Measurements from ENCODE around the gene PLG. TPM values are rescaled to one million over a fixed set of nuclear protein-coding genes. Genes with fewer than 3 reads are reported as not detected.
"Not testable (repeated sequence)": the region's sequence is repeated elsewhere in the genome, so short reads cannot be mapped to it uniquely, and the experiment has no call there.

The PLG gene
- total RNA-seq, 1 experiment from 2014 or later, result not detected

- no peak overlapping the region for H3K4me3 ChIP-seq (ENCODE audit: insufficient read depth, low read depth, low read length)
- DNase-seq, result no peak
- H3K36me3 ChIP-seq (replicated peaks; ENCODE audit: control insufficient read depth, insufficient read depth, low read length), result no peaks in the 10 kb centered on the region
- no peaks in the 10 kb centered on the region for H3K27me3 ChIP-seq (ENCODE audit: control insufficient read depth, insufficient read depth, low read length)
These were observed 73.9 kb downstream of the PLG start for GRCh38 chr6:160775792-160776580.

DNA sequence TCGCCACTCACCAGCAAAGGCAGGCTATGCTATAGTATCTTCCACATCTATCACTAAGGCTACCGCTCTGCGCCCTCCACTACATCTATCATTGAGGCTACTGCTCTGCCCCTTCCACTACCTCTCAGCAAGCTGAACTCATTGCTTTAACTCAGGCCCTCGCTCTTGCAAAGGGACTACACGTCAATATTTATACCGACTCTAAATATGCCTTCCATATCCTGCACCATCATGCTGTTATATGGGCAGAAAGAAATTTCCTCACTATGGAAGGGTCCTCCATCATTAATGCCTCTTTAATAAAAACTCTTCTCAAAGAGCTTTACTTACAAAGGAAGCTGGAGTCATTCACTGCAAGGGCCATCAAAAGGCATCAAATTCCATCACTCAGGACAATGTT is 77.1 kb downstream of the PLG start:
- not testable (repeated sequence) for H3K36me3 ChIP-seq (replicated peaks; ENCODE audit: control insufficient read depth, insufficient read depth, low read length); H3K4me3 ChIP-seq (ENCODE audit: insufficient read depth, low read depth, low read length); DNase-seq; H3K27me3 ChIP-seq (ENCODE audit: control insufficient read depth, insufficient read depth, low read length)

DNA sequence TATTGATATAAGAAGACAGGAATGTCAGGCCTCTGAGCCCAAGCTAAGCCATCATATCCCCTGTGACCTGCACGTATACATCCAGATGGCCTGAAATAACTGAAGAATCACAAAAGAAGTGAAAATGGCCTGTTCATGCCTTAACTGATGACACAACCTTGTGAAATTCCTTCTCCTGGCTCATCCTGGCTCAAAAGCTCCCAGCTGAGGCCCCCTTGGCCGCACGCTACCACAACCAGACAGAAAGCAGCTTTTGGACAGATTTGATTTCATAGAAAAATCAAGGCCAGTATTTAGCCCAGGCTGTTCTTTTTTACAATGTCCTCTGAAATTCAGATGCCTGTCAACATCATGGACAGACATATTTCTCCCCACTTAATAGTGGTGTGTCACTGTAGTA is 78.6 kb downstream of the PLG start:
- not testable (repeated sequence) for H3K4me3 ChIP-seq (ENCODE audit: insufficient read depth, low read depth, low read length); H3K27me3 ChIP-seq (ENCODE audit: control insufficient read depth, insufficient read depth, low read length); H3K36me3 ChIP-seq (replicated peaks; ENCODE audit: control insufficient read depth, insufficient read depth, low read length); DNase-seq

DNA sequence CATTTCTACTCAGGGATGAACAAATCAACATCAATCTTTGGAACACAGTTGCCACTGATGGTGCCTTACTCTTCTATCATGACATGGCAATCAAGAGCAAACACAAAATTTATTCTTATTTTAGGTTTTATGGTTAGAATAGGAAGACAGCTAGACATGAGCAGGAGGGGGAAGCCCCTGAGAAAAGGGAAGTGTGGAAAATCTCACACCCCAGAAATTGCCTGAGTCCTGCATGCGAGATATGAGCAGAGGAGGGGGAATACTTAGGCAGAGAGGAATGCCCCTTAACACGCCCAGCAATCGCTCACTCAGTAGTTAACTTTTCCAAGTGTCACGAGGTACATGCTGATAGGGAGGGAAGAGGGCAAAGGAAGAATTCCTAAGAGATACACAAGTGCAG is 79.3 kb downstream of the PLG start:
- no peak for DNase-seq
- no peaks in the 10 kb centered on the region for H3K27me3 ChIP-seq (ENCODE audit: control insufficient read depth, insufficient read depth, low read length)
- H3K36me3 ChIP-seq (replicated peaks; ENCODE audit: control insufficient read depth, insufficient read depth, low read length), result no peaks in the 10 kb centered on the region
- no peak overlapping the region for H3K4me3 ChIP-seq (ENCODE audit: insufficient read depth, low read depth, low read length)

- H3K27me3 ChIP-seq (ENCODE audit: control insufficient read depth, insufficient read depth, low read length), result no peaks in the 10 kb centered on the region
- no peak overlapping the region for H3K4me3 ChIP-seq (ENCODE audit: insufficient read depth, low read depth, low read length)
- no peaks in the 10 kb centered on the region for H3K36me3 ChIP-seq (replicated peaks; ENCODE audit: control insufficient read depth, insufficient read depth, low read length)
- DNase-seq, result no peak
These were observed 80.2 kb downstream of the PLG start for GRCh38 chr6:160782228-160782627.

DNA sequence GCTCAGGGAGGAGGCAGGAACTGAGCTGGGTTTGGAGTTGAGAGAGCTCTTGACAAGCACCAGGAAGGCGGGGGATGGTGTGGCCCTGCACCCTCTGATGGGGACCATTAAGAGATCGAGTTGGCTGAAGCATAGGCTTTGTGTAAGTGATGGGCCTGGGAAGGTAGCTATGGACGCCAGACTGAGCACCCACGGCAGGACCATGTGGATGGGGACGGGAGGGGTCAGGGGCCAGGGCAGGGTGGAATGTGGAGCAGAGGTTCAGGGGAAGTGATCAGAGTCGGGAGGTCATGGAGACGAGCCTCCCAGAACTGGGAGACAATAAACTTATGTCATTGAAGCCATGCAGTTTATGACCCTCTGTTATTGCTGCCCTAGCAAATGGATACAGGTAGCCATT is 81.7 kb downstream of the PLG start:
- DNase-seq, result no peak
- Histone ChIP-seq H3K27me3 (ENCODE audit: control insufficient read depth, insufficient read depth, low read length) (no peaks in the 10 kb centered on the region), H3K4me3 (ENCODE audit: insufficient read depth, low read depth, low read length) (no peak overlapping the region), H3K36me3 (replicated peaks; ENCODE audit: control insufficient read depth, insufficient read depth, low read length) (no peaks in the 10 kb centered on the region)

- not testable (repeated sequence) for DNase-seq; H3K36me3 ChIP-seq (replicated peaks; ENCODE audit: control insufficient read depth, insufficient read depth, low read length); H3K4me3 ChIP-seq (ENCODE audit: insufficient read depth, low read depth, low read length); H3K27me3 ChIP-seq (ENCODE audit: control insufficient read depth, insufficient read depth, low read length)
These were observed 86.1 kb downstream of the PLG start for GRCh38 chr6:160788126-160788525.

DNA sequence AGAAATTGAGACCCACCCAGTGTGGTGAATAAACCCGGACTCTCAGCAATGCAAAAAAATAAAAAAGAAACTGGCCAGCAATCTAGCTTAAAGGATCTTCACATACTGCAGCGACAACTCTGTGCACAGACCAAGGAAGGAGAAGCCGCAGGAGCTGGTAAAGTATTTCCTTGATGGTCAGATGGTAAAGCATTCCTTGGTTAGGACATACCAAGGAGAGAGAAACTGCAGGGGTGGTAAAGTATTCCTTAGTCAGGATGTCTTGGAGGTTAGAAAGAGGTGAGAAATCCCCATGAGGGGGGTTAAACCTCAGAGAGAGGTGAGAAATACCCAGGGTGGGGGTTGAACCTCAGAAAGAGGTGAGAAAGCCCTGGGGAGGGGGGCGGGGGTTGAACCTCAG is 86.8 kb downstream of the PLG start:
- no peaks in the 10 kb centered on the region for H3K27me3 ChIP-seq (ENCODE audit: control insufficient read depth, insufficient read depth, low read length)
- H3K4me3 ChIP-seq (ENCODE audit: insufficient read depth, low read depth, low read length), result no peak overlapping the region
- DNase-seq, result no peak
- H3K36me3 ChIP-seq (replicated peaks; ENCODE audit: control insufficient read depth, insufficient read depth, low read length), result no peaks in the 10 kb centered on the region

DNA sequence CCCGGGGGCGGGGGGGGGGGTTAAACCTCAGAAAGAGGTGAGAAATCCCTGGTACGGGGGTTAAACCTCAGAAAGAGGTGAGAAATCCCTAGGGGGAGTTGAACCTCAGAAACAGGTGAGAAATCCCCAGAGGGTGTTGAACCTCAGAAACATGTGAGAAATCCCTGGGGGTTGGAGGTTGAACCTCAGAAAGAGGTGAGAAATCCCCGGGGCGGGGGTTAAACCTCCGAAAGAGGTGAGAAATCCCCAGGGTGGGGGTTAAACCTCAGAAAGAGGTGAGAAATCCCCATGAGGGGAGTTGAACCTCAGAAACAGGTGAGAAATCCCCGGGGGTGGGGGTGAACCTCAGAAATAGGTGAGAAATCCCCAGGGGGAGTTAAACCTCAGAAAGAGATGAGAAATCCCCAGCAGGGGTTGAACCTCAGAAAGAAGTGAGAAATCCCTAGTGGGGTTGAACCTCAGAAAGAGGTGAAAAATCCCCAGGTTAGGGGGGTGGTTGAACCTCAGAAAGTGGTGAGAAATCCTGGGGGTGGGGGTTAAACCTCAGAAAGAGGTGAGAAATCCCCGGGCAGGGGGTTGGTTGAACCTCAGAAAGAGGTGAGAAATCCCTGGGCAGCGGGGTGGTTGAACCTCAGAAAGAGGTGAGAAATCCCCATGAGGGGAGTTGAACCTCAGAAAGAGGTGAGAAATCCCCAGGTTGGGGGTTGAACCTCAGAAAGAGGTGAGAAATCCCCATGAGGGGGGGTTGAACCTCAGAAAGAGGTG is 87.4 kb downstream of the PLG start:
- Histone ChIP-seq H3K27me3 (ENCODE audit: control insufficient read depth, insufficient read depth, low read length) (no peaks in the 10 kb centered on the region), H3K4me3 (ENCODE audit: insufficient read depth, low read depth, low read length) (no peak overlapping the region), H3K36me3 (replicated peaks; ENCODE audit: control insufficient read depth, insufficient read depth, low read length) (no peaks in the 10 kb centered on the region)
- no peak for DNase-seq

GRCh38 chr6:160790028-160790792 is 88.2 kb downstream of the PLG start:
- Histone ChIP-seq H3K4me3 (ENCODE audit: insufficient read depth, low read depth, low read length) (peak overlapping the region; percentile 24; the same call in 1 of the 2 replicates), H3K27me3 (ENCODE audit: control insufficient read depth, insufficient read depth, low read length) (no peaks in the 10 kb centered on the region), H3K36me3 (replicated peaks; ENCODE audit: control insufficient read depth, insufficient read depth, low read length) (no peaks in the 10 kb centered on the region)
- DNase-seq, result no peak

GRCh38 chr6:160791459-160791858 is 89.4 kb downstream of the PLG start:
- Histone ChIP-seq H3K27me3 (ENCODE audit: control insufficient read depth, insufficient read depth, low read length) (no peaks in the 10 kb centered on the region), H3K4me3 (ENCODE audit: insufficient read depth, low read depth, low read length) (no peak overlapping the region), H3K36me3 (replicated peaks; ENCODE audit: control insufficient read depth, insufficient read depth, low read length) (no peaks in the 10 kb centered on the region)
- DNase-seq, result no peak

DNA sequence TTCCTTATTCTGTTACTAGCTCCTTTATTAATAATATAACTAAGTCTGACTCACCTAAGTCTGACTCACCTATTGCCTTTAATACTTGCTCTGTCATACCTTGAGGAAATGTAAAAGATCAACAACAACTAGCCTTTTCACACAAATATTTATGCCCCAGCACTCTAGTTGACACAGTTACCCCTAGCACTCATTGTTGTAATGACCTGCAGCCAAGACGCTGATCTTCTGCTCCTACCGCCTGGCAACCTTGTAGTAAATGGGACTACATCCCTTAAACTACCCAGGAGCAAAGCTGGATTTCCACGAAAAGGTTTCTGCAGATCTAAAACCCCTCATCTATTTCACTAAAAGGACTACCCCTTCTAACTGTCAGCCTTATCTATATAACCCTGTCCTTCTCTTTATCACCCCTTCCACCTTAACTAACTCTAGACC is 90.0 kb downstream of the PLG start:
- H3K4me3 ChIP-seq (ENCODE audit: insufficient read depth, low read depth, low read length), result no peak overlapping the region
- no peak for DNase-seq
- no peaks in the 10 kb centered on the region for H3K27me3 ChIP-seq (ENCODE audit: control insufficient read depth, insufficient read depth, low read length)
- H3K36me3 ChIP-seq (replicated peaks; ENCODE audit: control insufficient read depth, insufficient read depth, low read length), result no peaks in the 10 kb centered on the region

DNA sequence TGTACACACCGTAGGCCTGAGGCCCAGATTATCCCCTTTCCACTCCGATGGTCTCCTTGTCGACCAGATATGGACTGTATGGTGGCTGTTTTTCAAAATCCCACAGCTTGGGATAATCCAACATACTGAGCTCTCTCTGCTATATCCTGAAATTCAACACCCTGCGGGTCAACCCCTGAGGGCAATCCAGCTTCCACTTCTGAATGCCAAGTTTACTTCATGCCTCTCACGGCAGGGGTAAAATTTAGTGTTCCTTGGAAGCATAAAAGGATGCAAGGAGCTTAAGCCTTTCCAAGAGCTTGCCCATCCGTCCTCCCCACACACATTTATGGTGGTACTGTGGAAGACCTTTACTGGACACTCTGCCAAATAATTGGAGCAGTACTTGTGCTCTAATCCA is 90.7 kb downstream of the PLG start:
- Histone ChIP-seq H3K36me3 (replicated peaks; ENCODE audit: control insufficient read depth, insufficient read depth, low read length) (no peaks in the 10 kb centered on the region), H3K4me3 (ENCODE audit: insufficient read depth, low read depth, low read length) (no peak overlapping the region), H3K27me3 (ENCODE audit: control insufficient read depth, insufficient read depth, low read length) (no peaks in the 10 kb centered on the region)
- no peak for DNase-seq

DNA sequence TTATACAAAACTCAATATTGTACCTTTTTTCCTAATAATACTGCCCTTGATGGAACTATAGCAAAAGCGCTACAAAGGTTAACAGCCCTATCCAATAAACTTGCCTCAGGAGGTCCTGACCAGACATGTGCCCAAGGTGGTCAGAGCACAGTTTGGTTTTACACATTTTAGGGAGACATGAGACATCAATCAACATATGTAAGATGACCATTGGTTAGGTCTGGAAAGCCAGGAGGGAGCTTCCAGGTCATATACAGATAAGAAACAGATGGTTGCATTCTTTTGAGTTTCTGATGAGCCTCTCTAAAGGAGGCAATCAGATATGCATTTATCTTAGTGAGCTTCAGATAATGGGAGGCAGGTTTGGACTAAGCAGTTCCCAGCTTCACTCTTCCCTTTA is 91.6 kb downstream of the PLG start:
- H3K27me3 ChIP-seq (ENCODE audit: control insufficient read depth, insufficient read depth, low read length), result no peaks in the 10 kb centered on the region
- no peak for DNase-seq
- no peak overlapping the region for H3K4me3 ChIP-seq (ENCODE audit: insufficient read depth, low read depth, low read length)
- H3K36me3 ChIP-seq (replicated peaks; ENCODE audit: control insufficient read depth, insufficient read depth, low read length), result no peaks in the 10 kb centered on the region

DNA sequence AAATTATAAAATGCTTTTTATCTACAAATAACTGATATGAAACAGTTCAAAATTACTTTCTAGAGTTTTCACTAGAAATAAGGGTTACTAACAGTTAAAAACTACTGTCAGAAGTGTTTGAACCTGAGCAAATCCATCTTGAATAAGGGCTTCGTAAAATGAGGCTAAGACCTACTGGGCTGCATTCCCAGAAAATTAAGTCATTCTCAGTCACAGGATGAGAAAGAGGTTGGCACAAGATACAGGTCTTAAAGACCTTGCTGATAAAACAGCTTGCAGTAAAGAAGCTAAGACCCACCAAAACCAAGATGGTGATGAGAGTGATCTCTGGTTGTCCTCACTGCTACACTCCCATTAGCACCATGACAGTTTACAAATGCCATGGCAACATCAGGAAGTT is 93.7 kb downstream of the PLG start:
- H3K27me3 ChIP-seq (ENCODE audit: control insufficient read depth, insufficient read depth, low read length), result no peaks in the 10 kb centered on the region
- H3K4me3 ChIP-seq (ENCODE audit: insufficient read depth, low read depth, low read length), result no peak overlapping the region
- DNase-seq, result no peak
- no peaks in the 10 kb centered on the region for H3K36me3 ChIP-seq (replicated peaks; ENCODE audit: control insufficient read depth, insufficient read depth, low read length)
